Islet precursor cell (in vitro differentiated cells): ENCODE data around the gene IZUMO4.

Experiments
- DNase-seq: peaks from one replicate; pipeline ENCODE4 v3.0.0-alpha.2; 2018

IZUMO4 gene, protein sequence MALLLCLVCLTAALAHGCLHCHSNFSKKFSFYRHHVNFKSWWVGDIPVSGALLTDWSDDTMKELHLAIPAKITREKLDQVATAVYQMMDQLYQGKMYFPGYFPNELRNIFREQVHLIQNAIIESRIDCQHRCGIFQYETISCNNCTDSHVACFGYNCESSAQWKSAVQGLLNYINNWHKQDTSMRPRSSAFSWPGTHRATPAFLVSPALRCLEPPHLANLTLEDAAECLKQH

GRCh38 chr19:2096480-2097202 lies at the start of gene IZUMO4:
TSS of gene IZUMO4 (plus strand) at chr19:2096915. CDS start at chr19:2096946, 31 bp downstream.
- DNase-seq: peak; percentile 99

DNA sequence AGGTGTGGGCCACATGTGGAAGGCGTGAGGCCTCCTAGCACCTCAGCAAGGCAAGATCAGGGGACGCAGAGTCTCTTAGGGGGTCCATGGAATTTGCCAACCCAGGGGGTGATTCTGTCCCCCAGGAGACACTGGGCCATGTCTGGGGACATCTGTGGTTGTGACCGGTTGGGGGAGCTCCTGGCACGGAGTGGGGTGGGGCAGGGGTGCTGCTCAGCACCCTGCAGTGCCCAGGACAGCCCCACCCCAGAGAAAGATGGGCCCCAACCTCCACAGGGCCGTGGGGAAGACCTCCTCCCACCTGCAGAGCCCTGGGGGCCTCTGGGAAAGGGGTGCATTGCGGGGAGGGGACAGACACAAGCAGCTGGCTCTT lies 49.7 kb upstream of the IZUMO4 start:
- no peak for DNase-seq

GRCh38 chr19:2047449-2048103 lies 49.1 kb upstream of the IZUMO4 start:
- peak; percentile 71 for DNase-seq

GRCh38 chr19:2048104-2048958 lies 48.4 kb upstream of the IZUMO4 start:
- no peak for DNase-seq

GRCh38 chr19:2048959-2049740 lies 47.6 kb upstream of the IZUMO4 start:
- peak; percentile 75 for DNase-seq

DNA sequence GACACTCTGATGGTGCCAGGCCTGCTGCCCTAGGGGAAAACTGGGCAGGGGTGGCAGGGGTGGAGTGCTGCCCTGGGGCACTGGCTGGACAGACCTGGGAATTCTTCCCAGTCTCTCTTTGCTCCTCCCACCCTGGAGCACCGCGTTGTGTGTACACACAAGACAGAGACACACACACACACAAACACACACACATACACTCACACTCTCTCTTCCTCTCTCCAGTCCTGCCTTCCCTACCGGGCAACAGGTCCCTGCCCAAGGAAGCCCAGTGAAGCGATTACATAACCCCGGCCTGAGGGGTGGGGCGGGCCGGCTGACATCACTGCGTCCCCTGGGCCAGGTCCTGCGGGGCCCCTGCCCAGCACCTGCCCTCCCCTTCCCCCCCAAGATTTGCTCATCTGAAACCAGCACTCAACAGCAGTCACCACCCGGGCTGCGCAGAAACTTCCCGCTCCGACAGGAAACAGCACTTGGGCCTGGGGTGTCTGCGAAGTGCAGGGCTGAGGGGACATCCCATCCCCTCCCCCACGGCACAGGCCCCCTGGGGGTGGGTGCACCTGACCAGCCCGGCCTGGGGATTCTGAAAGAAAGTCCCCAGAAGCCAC lies 46.9 kb upstream of the IZUMO4 start:
- peak; percentile 80 for DNase-seq

DNA sequence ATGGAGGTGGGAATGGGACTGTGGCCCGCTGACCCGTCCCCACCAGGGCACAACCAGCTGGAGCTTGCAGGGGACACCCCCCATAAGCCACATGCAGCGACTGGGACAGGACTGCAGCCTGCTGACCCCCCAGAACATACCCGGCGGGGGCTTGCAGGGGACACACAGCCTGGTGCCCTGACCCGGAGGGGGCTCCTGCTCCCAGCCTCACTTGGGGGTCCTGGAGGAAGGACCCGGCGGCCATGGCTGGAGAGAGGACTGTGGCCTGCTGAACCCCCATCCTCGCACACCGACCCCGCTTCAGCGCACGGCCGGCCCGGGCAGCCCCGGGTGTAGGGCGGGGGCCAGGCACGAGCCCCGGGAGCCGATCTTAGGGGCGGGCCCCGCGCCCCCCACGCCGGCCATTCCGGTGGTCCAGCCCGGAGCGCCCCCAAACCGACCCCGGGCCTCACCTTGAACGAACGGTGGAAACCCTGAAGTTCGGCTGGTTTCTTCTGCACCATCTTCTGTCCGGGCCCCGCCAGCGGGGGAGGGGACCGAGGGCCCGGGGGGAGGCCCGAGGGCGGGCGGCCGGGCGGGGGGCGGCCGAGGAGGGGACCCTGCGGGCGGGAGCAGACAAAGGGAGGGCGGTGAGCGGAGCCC lies 46.2 kb upstream of the IZUMO4 start:
- no peak for DNase-seq

DNA sequence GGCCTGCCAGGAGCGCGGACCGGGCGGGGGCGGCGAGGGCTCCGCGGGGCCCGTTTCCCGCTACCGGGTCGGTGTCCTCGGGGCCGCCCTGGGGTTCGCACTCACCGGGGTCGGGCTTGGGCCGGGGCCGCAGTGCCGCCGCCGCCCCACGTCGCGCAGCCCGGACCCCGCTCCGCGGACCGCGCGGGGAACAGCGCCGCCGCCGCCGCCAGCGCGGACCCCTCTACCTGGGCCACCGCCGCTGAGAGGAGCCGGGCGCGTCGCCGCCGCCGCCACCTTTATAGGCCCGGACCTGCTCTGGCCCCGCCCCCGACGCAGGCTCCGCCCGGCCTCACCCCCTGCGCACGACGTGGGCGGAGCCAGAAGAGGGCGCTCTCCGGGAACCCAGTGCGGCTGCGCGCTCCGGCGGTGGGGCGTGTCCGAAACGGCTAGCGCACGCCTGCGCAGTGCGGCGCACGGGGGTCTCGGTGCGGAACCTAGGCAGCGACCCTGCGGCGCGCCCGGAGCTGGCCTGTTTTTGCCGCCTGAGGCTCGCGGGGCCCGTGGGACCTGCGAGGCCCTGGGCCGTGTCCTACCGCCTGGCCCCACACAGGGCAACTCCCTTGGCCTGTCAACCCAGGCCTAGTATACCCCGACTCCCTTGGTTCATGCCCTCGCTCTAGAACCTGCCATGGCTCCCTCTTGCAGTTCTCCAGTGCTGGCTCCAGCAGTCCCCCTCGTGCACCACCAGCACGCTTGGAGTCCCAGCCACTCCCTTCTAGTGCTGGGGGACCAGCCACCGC lies 45.5 kb upstream of the IZUMO4 start, which contains the start of gene MKNK2:
Gene MKNK2, minus strand, starts transcription at position 254 of the 782 bp plus-strand sequence. CDS start 393 bp downstream, outside the sequence.
- DNase-seq: peak; percentile 92

- DNase-seq: no peak
These were observed 44.7 kb upstream of the IZUMO4 start for GRCh38 chr19:2051773-2052704.

GRCh38 chr19:2053601-2054389 lies 42.9 kb upstream of the IZUMO4 start:
- no peak for DNase-seq

GRCh38 chr19:2054763-2055162 lies 42.0 kb upstream of the IZUMO4 start:
- no peak for DNase-seq

- DNase-seq: no peak
These were observed 40.5 kb upstream of the IZUMO4 start for GRCh38 chr19:2055931-2056836.

GRCh38 chr19:2056837-2057192 lies 39.9 kb upstream of the IZUMO4 start:
- DNase-seq: no peak

DNA sequence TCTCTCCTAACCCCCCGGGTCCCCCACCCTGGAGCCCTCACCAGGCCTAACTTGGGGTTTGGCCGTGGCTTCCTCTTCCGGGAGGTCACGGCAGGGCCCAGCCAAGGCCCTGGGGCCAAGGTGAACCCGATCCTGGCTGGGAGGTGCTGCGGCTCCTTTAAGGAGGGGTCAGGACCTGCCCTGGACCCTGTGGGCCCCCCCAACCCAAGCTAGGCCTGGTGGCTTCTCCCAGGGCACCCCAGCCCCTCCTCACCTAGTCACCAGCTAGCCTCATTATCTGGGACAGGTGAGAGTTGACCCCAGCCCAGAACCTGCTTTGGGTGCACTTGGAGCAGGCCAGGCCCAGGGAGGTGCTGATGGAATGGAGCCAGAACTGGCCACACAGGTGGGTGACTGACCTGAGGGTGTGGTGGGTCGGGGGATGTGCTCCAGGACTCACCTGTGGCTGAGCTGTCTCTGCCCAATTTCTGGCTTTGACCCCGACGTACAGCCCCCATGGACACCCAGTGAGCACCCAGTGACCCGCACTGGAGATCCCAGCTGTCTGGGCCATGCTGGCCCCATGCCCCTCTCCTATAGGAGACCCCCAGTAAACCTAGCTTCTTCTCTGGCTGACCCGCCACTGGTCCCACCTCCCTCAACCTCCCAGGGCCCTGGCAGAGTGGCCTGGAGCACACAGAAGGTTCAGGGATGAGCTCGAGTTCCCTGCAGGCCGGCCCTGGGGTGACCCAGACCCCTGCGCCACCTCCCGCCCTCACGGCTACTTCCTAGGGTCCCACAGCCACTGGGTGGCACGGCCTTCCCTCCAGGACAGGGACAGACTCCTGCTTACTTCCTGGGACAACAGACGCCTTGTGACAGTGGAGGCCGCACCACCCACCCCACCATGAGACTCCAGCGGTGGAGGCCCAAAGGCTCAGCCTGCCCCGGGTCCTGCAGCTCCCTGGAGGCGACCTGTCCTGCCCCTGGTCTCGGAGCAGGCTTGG lies 38.9 kb upstream of the IZUMO4 start:
- no peak for DNase-seq

DNA sequence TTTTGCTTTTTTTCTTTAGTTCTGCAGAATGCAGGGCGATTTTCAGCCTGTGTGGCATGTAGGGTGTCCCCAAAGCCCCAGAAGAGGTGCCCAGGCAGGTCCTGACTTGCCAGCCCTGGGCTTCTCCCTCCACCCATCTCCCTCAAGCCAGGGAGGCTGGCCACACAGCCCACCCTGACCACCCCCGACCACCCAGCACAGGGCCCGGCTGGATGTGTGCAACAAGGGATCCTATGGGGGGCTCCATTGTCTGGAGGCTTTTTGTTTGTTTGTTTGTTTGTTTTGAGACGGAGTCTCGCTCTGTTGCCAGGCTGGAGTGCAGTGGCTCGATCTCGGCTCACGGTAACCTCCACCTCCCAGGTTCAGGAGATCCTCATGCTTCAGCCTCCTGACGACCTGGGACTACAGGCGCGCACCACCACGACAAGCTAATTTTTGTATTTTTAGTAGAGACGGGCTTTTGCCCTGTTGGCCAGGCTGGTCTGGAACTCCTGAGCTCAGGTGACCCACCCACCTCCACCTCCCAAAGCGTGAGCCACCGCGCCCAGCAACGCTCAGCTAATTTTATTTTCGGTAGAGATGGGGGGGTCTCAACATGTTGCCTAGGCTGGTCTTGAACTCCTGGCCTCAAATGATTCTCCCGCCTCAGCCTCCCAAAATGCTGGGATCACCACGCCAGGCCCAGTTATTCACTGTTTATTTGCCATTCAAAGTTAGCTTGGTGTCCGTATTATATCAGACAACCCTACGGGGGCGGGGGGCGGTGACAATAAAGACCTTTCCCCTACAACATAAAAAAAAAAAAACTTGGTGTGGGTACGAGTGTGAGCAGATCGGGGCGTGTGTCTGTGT lies 37.9 kb upstream of the IZUMO4 start:
- no peak for DNase-seq
